COLO668 (cell line): ENCODE data around the gene LAG3.

Experiments
- DNase-seq: peaks from one replicate; lab custom pipeline; 2025; ENCODE audit not compliant: unreplicated experiment; lab: John Stamatoyannopoulos, UW

LAG3 gene

GRCh38 chr12:6771091-6771495 is 1.2 kb upstream of the LAG3 start:
- DNase-seq: no peak

- DNase-seq: no peak
These were observed 600 bp upstream of the LAG3 start for GRCh38 chr12:6771509-6772330.

GRCh38 chr12:6772726-6773589 is 638 bp downstream of the LAG3 start:
- no peak for DNase-seq

- no peak for DNase-seq
These were observed 1.5 kb downstream of the LAG3 start for GRCh38 chr12:6773590-6774351.

GRCh38 chr12:6774499-6775062 is 2.3 kb downstream of the LAG3 start:
- DNase-seq: no peak

- peak; percentile 5 for DNase-seq
These were observed 3.2 kb downstream of the LAG3 start for GRCh38 chr12:6775185-6776174.

- DNase-seq: no peak
These were observed 5.1 kb downstream of the LAG3 start for GRCh38 chr12:6777386-6777785.

GRCh38 chr12:6778217-6778573 is 5.9 kb downstream of the LAG3 start:
- no peak for DNase-seq

- peak; percentile 86 for DNase-seq
These were observed 6.5 kb downstream of the LAG3 start for GRCh38 chr12:6778574-6779550.

- DNase-seq: no peak
These were observed 7.5 kb downstream of the LAG3 start for GRCh38 chr12:6779708-6780432.

GRCh38 chr12:6780573-6780972 is 8.3 kb downstream of the LAG3 start:
- no peak for DNase-seq

- no peak for DNase-seq
These were observed 9.8 kb downstream of the LAG3 start for GRCh38 chr12:6782119-6782518.

GRCh38 chr12:6782850-6783566 is 10.7 kb downstream of the LAG3 start:
- no peak for DNase-seq

- no peak for DNase-seq
These were observed 11.5 kb downstream of the LAG3 start for GRCh38 chr12:6783828-6784227.

GRCh38 chr12:6784296-6784695 is 12.0 kb downstream of the LAG3 start:
- DNase-seq: no peak

- no peak for DNase-seq
These were observed 12.4 kb downstream of the LAG3 start for GRCh38 chr12:6784761-6785160.

GRCh38 chr12:6786416-6787094 is 14.2 kb downstream of the LAG3 start:
- DNase-seq: no peak
